Mesenchymal stem cell (in vitro differentiated cells and primary cell): ENCODE data around the gene PPP6R2.

Source experiments
- DNase-seq: peaks from one replicate; pipeline ENCODE4 v3.0.0-alpha.2; 2013
- H2AFZ ChIP-seq: one replicate; pipeline ENCODE4 v1.6.1; 2013; ENCODE audit warnings: low read depth, mild to moderate bottlenecking, control low read depth, inconsistent platforms, low read length, moderate library complexity
- H2AK5ac ChIP-seq: 2 replicates; pipeline ENCODE4 v1.6.1; 2013; ENCODE audit warnings: low read length, moderate library complexity, mild to moderate bottlenecking, inconsistent platforms; ENCODE audit not compliant: severe bottlenecking
- H2BK120ac ChIP-seq: one replicate; pipeline ENCODE4 v1.6.1; 2013; ENCODE audit warnings: low read depth, mild to moderate bottlenecking, inconsistent platforms, low read length, moderate library complexity
- H2BK12ac ChIP-seq, 2 experiments: one replicate each; pipeline ENCODE4 v1.6.1; 2013; ENCODE audit warnings: inconsistent platforms in 2 of 2, low read length in 2 of 2, mild to moderate bottlenecking in 2 of 2, moderate library complexity in 2 of 2, control low read depth in 1 of 2
- H2BK15ac ChIP-seq: one replicate; pipeline ENCODE4 v1.6.1; 2013; ENCODE audit warnings: mild to moderate bottlenecking, low read depth, inconsistent platforms; ENCODE audit not compliant: poor library complexity, severe bottlenecking
- H2BK5ac ChIP-seq: 2 replicates; pipeline ENCODE4 v1.6.1; 2013; ENCODE audit warnings: low read depth, mild to moderate bottlenecking, low read length, control low read depth, inconsistent platforms; ENCODE audit not compliant: poor library complexity, severe bottlenecking
- H3K14ac ChIP-seq, 2 experiments: one replicate each; pipeline ENCODE4 v1.6.1; 2013; ENCODE audit warnings: inconsistent platforms in 2 of 2, low read length in 2 of 2, control low read depth in 1 of 2, mild to moderate bottlenecking in 1 of 2, moderate library complexity in 1 of 2
- H3K18ac ChIP-seq, 2 experiments: one replicate each; pipeline ENCODE4 v1.6.1; 2013; ENCODE audit warnings: inconsistent platforms in 2 of 2, low read length in 2 of 2, control low read depth in 1 of 2, low read depth in 1 of 2, mild to moderate bottlenecking in 1 of 2
- H3K23ac ChIP-seq, 2 experiments: one replicate each; pipeline ENCODE4 v1.6.1; 2013; ENCODE audit warnings: inconsistent platforms in 2 of 2, low read length in 2 of 2, mild to moderate bottlenecking in 2 of 2, moderate library complexity in 2 of 2, control low read depth in 1 of 2
- H3K27ac ChIP-seq: 2 replicates; pipeline ENCODE4 v1.5.1; 2013; ENCODE audit warnings: mild to moderate bottlenecking, moderate library complexity, low read length, control low read depth, inconsistent platforms; ENCODE audit not compliant: poor library complexity, severe bottlenecking
- H3K27me3 ChIP-seq, 2 experiments: 2 replicates each; pipeline versions ENCODE4 v1.6.1 to v1.7.0; 2013; ENCODE audit warnings: low read length in 2 of 2, mild to moderate bottlenecking in 2 of 2, moderate library complexity in 2 of 2, control low read depth in 1 of 2, inconsistent platforms in 1 of 2; ENCODE audit not compliant: control insufficient read depth in 1 of 2, insufficient read depth in 1 of 2
- H3K36me3 ChIP-seq, 2 experiments: 2 replicates each; pipeline versions ENCODE4 v1.6.1 to v1.7.0; 2013; ENCODE audit warnings: low read length in 2 of 2, control low read depth in 1 of 2, inconsistent platforms in 1 of 2, low read depth in 1 of 2, mild to moderate bottlenecking in 1 of 2; ENCODE audit not compliant: insufficient read depth in 2 of 2, control insufficient read depth in 1 of 2
- H3K4ac ChIP-seq, 2 experiments: one replicate each; pipeline ENCODE4 v1.6.1; 2013; ENCODE audit warnings: inconsistent platforms in 2 of 2, low read length in 2 of 2, mild to moderate bottlenecking in 2 of 2, moderate library complexity in 2 of 2, control low read depth in 1 of 2, low read depth in 1 of 2
- H3K4me1 ChIP-seq: 2 replicates; pipeline ENCODE4 v1.6.1; 2013; ENCODE audit warnings: low read depth, low read length, control low read depth; ENCODE audit not compliant: control insufficient read depth, insufficient read depth
- H3K4me2 ChIP-seq: 2 replicates; pipeline ENCODE4 v1.6.1; 2013; ENCODE audit warnings: low read length, mild to moderate bottlenecking, inconsistent platforms; ENCODE audit not compliant: poor library complexity, severe bottlenecking
- H3K4me3 ChIP-seq, 2 experiments: 2 replicates each; pipeline versions ENCODE4 v1.5.1 to v1.7.0; 2013; ENCODE audit warnings: low read length in 2 of 2, mild to moderate bottlenecking in 2 of 2, control low read depth in 1 of 2, low read depth in 1 of 2; ENCODE audit not compliant: insufficient read depth in 1 of 2
- H3K79me1 ChIP-seq: replicated peaks from 2 replicates; pipeline ENCODE4 v1.6.1; 2013; ENCODE audit warnings: mild to moderate bottlenecking, control low read depth, low read length, inconsistent platforms; ENCODE audit not compliant: poor library complexity, severe bottlenecking
- H3K9ac ChIP-seq: 2 replicates; pipeline ENCODE4 v1.7.0; 2013; ENCODE audit warnings: mild to moderate bottlenecking, low read length, moderate library complexity
- H3K9me3 ChIP-seq: 2 replicates; pipeline ENCODE4 v1.7.0; 2013; ENCODE audit warnings: mild to moderate bottlenecking, low read length; ENCODE audit not compliant: control insufficient read depth
- H4K8ac ChIP-seq: one replicate; pipeline ENCODE4 v1.6.1; 2013; ENCODE audit warnings: inconsistent platforms, mild to moderate bottlenecking, low read length, moderate library complexity
- H4K91ac ChIP-seq: one replicate; pipeline ENCODE4 v1.6.1; 2013; ENCODE audit warnings: mild to moderate bottlenecking, low read length, inconsistent platforms
- WGBS: methylation state at CpG from one replicate; pipeline ENCODE4 v1.1.7; 2013; ENCODE audit warnings: mixed read lengths; 5-methylcytosine and 5-hydroxymethylcytosine counted together

The PPP6R2 gene

GRCh38 chr22:50461536-50461935, 118.4 kb downstream of the PPP6R2 start:
- no peak overlapping the region for H2BK120ac ChIP-seq
- H3K27me3 ChIP-seq, result no peaks in the 10 kb centered on the region
- no peak overlapping the region for H2BK5ac ChIP-seq
- no peak overlapping the region for H3K18ac ChIP-seq
- no peaks in the 10 kb centered on the region for H3K9me3 ChIP-seq
- H2BK12ac ChIP-seq, result no peak overlapping the region
- H3K23ac ChIP-seq, result no peak overlapping the region
- 97% methylated on average over 26 of the region's 26 CpGs for WGBS
- no peak overlapping the region for H4K91ac ChIP-seq
- H2BK15ac ChIP-seq, result no peak overlapping the region
- H3K36me3 ChIP-seq, result peaks cover 91 to 98% of the 10 kb centered on the region in 2 experiments
- no peak overlapping the region for H2AFZ ChIP-seq
- no peak overlapping the region for H2AK5ac ChIP-seq
- DNase-seq, result no peak
- H3K4ac ChIP-seq, result no peak overlapping the region
- no peaks in the 10 kb centered on the region for H3K4me1 ChIP-seq
- no peak overlapping the region for H3K14ac ChIP-seq
- no peak overlapping the region for H3K4me3 ChIP-seq
- H4K8ac ChIP-seq, result no peak overlapping the region
- no peak overlapping the region for H3K4me2 ChIP-seq
- no peak overlapping the region for H3K27ac ChIP-seq
- no peak overlapping the region for H3K9ac ChIP-seq
- peaks cover 43% of the 10 kb centered on the region for H3K79me1 ChIP-seq

- Histone ChIP-seq H4K8ac (no peak overlapping the region), H4K91ac (no peak overlapping the region), H3K79me1 (peaks cover 48% of the 10 kb centered on the region), H3K18ac (no peak overlapping the region), H3K4me3 (no peak overlapping the region), H3K9me3 (no peaks in the 10 kb centered on the region), H3K23ac (no peak overlapping the region), H2AK5ac (no peak overlapping the region), H3K4ac (no peak overlapping the region), H2AFZ (no peak overlapping the region), H3K14ac (no peak overlapping the region), H2BK15ac (no peak overlapping the region), H2BK12ac (no peak overlapping the region), H3K27me3 (no peaks in the 10 kb centered on the region), H3K4me1 (peaks cover 1% of the 10 kb centered on the region), H2BK120ac (no peak overlapping the region), H3K36me3 (peaks cover 91 to 98% of the 10 kb centered on the region in 2 experiments), H3K4me2 (no peak overlapping the region), H3K9ac (no peak overlapping the region), H3K27ac (no peak overlapping the region), H2BK5ac (no peak overlapping the region)
- DNase-seq, result no peak
- WGBS, result 94% methylated on average over 30 of the region's 30 CpGs
Measured at GRCh38 chr22:50461979-50462540, 118.9 kb downstream of the PPP6R2 start.

- peaks cover 85 to 99% of the 10 kb centered on the region in 2 experiments for H3K36me3 ChIP-seq
- no peak overlapping the region for H2BK120ac ChIP-seq
- no peak overlapping the region for H2AFZ ChIP-seq
- H2BK15ac ChIP-seq, result no peak overlapping the region
- H3K4me3 ChIP-seq, result no peak overlapping the region
- no peak overlapping the region for H4K91ac ChIP-seq
- H3K9ac ChIP-seq, result no peak overlapping the region
- H3K23ac ChIP-seq, result no peak overlapping the region
- H3K27ac ChIP-seq, result no peak overlapping the region
- H3K4me2 ChIP-seq, result no peak overlapping the region
- H3K4me1 ChIP-seq, result peaks cover 8% of the 10 kb centered on the region
- no peak overlapping the region for H2BK5ac ChIP-seq
- no peak overlapping the region for H2AK5ac ChIP-seq
- no peak overlapping the region for H3K4ac ChIP-seq
- no peak overlapping the region for H3K18ac ChIP-seq
- no peaks in the 10 kb centered on the region for H3K27me3 ChIP-seq
- no peaks in the 10 kb centered on the region for H3K9me3 ChIP-seq
- 96% methylated on average over 28 of the region's 28 CpGs for WGBS
- H3K14ac ChIP-seq, result no peak overlapping the region
- DNase-seq, result no peak
- H4K8ac ChIP-seq, result no peak overlapping the region
- peaks cover 53% of the 10 kb centered on the region for H3K79me1 ChIP-seq
- H2BK12ac ChIP-seq, result no peak overlapping the region
Measured at GRCh38 chr22:50463188-50463900, 120.2 kb downstream of the PPP6R2 start.

- H3K27me3 ChIP-seq, result no peaks in the 10 kb centered on the region
- H4K8ac ChIP-seq, result no peak overlapping the region
- no peak overlapping the region for H4K91ac ChIP-seq
- H2BK120ac ChIP-seq, result no peak overlapping the region
- no peak overlapping the region for H2AFZ ChIP-seq
- peaks cover 74 to 88% of the 10 kb centered on the region in 2 experiments for H3K36me3 ChIP-seq
- no peak overlapping the region for H2BK5ac ChIP-seq
- H2BK15ac ChIP-seq, result no peak overlapping the region
- no peak overlapping the region for H3K4ac ChIP-seq
- H3K23ac ChIP-seq, result no peak overlapping the region
- 97% methylated on average over 24 of the region's 24 CpGs for WGBS
- no peak overlapping the region for H2AK5ac ChIP-seq
- peaks cover 15% of the 10 kb centered on the region for H3K4me1 ChIP-seq
- no peaks in the 10 kb centered on the region for H3K9me3 ChIP-seq
- H3K4me2 ChIP-seq, result no peak overlapping the region
- no peak for DNase-seq
- no peak overlapping the region for H3K27ac ChIP-seq
- peaks cover 52% of the 10 kb centered on the region for H3K79me1 ChIP-seq
- H3K4me3 ChIP-seq, result no peak overlapping the region
- no peak overlapping the region for H3K14ac ChIP-seq
- H2BK12ac ChIP-seq, result no peak overlapping the region
- no peak overlapping the region for H3K18ac ChIP-seq
- no peak overlapping the region for H3K9ac ChIP-seq
Measured at GRCh38 chr22:50464451-50464850, 121.3 kb downstream of the PPP6R2 start.
